OCI-LY7 (cell line): ENCODE data around the gene TOX4. TPM values are rescaled to one million over a fixed set of nuclear protein-coding genes. Genes with fewer than 3 reads are reported as not detected.

Source experiments
- BruUV-seq: library from RNA; stranded (reverse); fragments of 400-500 nt; replicated peaks from 2 replicates; lab custom pipeline; 2021; lab: Mats Ljungman, UMichigan
- CTCF ChIA-PET: fragments of 300-600 bp; sonication (Branson Sonifier 250); formaldehyde crosslinking; loops from one replicate; lab custom pipeline; 2022; ENCODE audit warnings: antibody characterized with exemption; ENCODE audit not compliant: unreplicated experiment; lab: Charles Lee
- POLR2A ChIA-PET: fragments of 300-600 bp; sonication (Branson Sonifier 250); formaldehyde crosslinking; loops from one replicate; lab custom pipeline; 2022; ENCODE audit warnings: antibody characterized with exemption; lab: Charles Lee
- DNase-seq: peaks from one replicate; pipeline ENCODE4 v3.0.0-alpha.2; 2015; ENCODE audit warnings: low spot score
- H2AFZ ChIP-seq: fragments of 200-600 bp; sonication (generic), shearing (Covaris generic); 2 replicates; pipeline ENCODE4 v1.6.1; 2014; ENCODE audit warnings: mild to moderate bottlenecking, antibody characterized with exemption, low read length, moderate library complexity
- H3K27ac ChIP-seq: fragments of 200-600 bp; sonication (generic); 2 replicates; pipeline ENCODE4 v1.5.1; 2014; ENCODE audit warnings: mixed run types, low read depth, mild to moderate bottlenecking, moderate library complexity, low read length, inconsistent platforms; ENCODE audit not compliant: poor library complexity, severe bottlenecking
- H3K36me3 ChIP-seq: fragments of 200-600 bp; sonication (generic); 2 replicates; pipeline ENCODE4 v1.6.1; 2014; ENCODE audit warnings: mild to moderate bottlenecking, antibody characterized with exemption, low read length, moderate library complexity, mixed read lengths; ENCODE audit not compliant: insufficient read depth
- H3K4me1 ChIP-seq: fragments of 200-600 bp; sonication (generic); 2 replicates; pipeline ENCODE4 v1.5.1; 2014; ENCODE audit warnings: mild to moderate bottlenecking, low read length; ENCODE audit not compliant: insufficient read depth, poor library complexity, severe bottlenecking
- H3K4me2 ChIP-seq: fragments of 200-600 bp; sonication (generic); 2 replicates; pipeline ENCODE4 v1.6.1; 2014; ENCODE audit warnings: mild to moderate bottlenecking, low read length
- H3K4me3 ChIP-seq: fragments of 200-600 bp; sonication (generic); 2 replicates; pipeline ENCODE4 v1.5.1; 2014; ENCODE audit warnings: mild to moderate bottlenecking, low read depth, low read length; ENCODE audit not compliant: poor library complexity, severe bottlenecking
- H3K79me2 ChIP-seq: fragments of 200-600 bp; sonication (generic); 2 replicates; pipeline ENCODE4 v1.6.1; 2016; ENCODE audit warnings: low read depth, mild to moderate bottlenecking, low read length, moderate library complexity, mixed read lengths; ENCODE audit not compliant: insufficient read depth
- H3K9me2 ChIP-seq: fragments of 200-600 bp; sonication (generic); 2 replicates; pipeline ENCODE4 v1.6.1; 2016; ENCODE audit warnings: mild to moderate bottlenecking, low read length, mixed read lengths; ENCODE audit not compliant: insufficient read depth
- H3K9me3 ChIP-seq: fragments of 200-600 bp; sonication (generic); 2 replicates; pipeline ENCODE4 v1.6.1; 2014; ENCODE audit warnings: mild to moderate bottlenecking, mixed run types, low read length, mixed read lengths
- H4K20me1 ChIP-seq: fragments of 200-600 bp; sonication (generic); 2 replicates; pipeline ENCODE4 v1.6.1; 2014; ENCODE audit warnings: mild to moderate bottlenecking, antibody characterized with exemption, low read length, moderate library complexity, mixed read lengths; ENCODE audit not compliant: insufficient read depth
- EZH2phosphoT487 ChIP-seq: fragments of 200-600 bp; sonication (generic); IDR thresholded peaks from 2 replicates; pipeline ENCODE4 v1.6.1; 2018; ENCODE audit warnings: low read depth, borderline replicate concordance, mild to moderate bottlenecking, mixed run types, antibody characterized with exemption, low read length, moderate library complexity, mixed read lengths
- intact Hi-C: fragments of 100-400 bp; cut with micrococcal nuclease; formaldehyde crosslinking; loops from one replicate; pipeline ENCODE4 v1.10.0; 2022; ENCODE audit not compliant: unreplicated experiment
- total RNA-seq, 2 experiments: library from RNA; depleted of rRNA in 1 of 2; stranded (reverse); fragments of >200 nt in 1 of 2; shearing (Covaris generic) in 1 of 2; gene quantifications; 2 replicates each; pipeline ENCODE4 v1.2.3, GENCODE V29; 2014 to 2022
- TF ChIP-seq, protein P1 (sequence below): fragments of 200-600 bp; sonication (generic); conservative IDR thresholded peaks from 2 replicates; pipeline ENCODE4 v1.5.1; 2014; ENCODE audit warnings: mild to moderate bottlenecking, antibody characterized with exemption, low read length, moderate library complexity, mixed read lengths

TOX4 gene
- total RNA-seq, 2 experiments from 2014 or later = 26.1 to 65.4 TPM

DNA sequence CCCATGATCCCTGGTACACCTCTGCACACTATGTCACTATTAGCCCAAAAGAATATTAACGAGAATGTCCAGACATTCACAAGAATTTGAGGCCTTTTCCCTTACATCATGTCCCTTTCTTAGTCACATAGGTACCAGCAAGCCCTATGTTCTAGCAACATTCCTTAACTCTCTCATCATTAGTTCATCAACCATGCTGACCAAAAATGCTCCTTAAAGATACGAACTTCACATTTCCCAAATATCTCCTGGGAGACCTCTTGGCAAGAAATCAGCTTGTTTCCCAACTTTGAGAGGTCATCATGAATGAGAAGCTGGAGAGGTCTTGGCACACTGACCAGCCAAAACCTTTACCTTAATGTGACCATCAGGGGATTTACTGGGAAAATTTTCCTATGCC, 44.5 kb downstream of the TOX4 start:
- Histone ChIP-seq H3K4me2 (no peak overlapping the region), H2AFZ (no peak overlapping the region), H4K20me1 (no peaks in the 10 kb centered on the region), H3K36me3 (no peaks in the 10 kb centered on the region), H3K9me2 (no peaks in the 10 kb centered on the region), H3K4me1 (peaks cover 10% of the 10 kb centered on the region), H3K9me3 (no peaks in the 10 kb centered on the region), H3K27ac (no peak overlapping the region), H3K79me2 (no peaks in the 10 kb centered on the region), H3K4me3 (no peak overlapping the region)
- no peak for DNase-seq
- intact Hi-C loops = no loop called here
- BruUV-seq = TSS peak; percentile 36
- POLR2A ChIA-PET = interaction anchor here (1.2 kb wide), 1 partner anchor 13 kb away, joined by 3 read pairs; no protein-coding TSS in a partner anchor
- no peak for TF ChIP-seq EZH2phosphoT487
- TF ChIP-seq, protein P1, sequence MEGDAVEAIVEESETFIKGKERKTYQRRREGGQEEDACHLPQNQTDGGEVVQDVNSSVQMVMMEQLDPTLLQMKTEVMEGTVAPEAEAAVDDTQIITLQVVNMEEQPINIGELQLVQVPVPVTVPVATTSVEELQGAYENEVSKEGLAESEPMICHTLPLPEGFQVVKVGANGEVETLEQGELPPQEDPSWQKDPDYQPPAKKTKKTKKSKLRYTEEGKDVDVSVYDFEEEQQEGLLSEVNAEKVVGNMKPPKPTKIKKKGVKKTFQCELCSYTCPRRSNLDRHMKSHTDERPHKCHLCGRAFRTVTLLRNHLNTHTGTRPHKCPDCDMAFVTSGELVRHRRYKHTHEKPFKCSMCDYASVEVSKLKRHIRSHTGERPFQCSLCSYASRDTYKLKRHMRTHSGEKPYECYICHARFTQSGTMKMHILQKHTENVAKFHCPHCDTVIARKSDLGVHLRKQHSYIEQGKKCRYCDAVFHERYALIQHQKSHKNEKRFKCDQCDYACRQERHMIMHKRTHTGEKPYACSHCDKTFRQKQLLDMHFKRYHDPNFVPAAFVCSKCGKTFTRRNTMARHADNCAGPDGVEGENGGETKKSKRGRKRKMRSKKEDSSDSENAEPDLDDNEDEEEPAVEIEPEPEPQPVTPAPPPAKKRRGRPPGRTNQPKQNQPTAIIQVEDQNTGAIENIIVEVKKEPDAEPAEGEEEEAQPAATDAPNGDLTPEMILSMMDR = no peak
- CTCF ChIA-PET = no interaction called here

DNA sequence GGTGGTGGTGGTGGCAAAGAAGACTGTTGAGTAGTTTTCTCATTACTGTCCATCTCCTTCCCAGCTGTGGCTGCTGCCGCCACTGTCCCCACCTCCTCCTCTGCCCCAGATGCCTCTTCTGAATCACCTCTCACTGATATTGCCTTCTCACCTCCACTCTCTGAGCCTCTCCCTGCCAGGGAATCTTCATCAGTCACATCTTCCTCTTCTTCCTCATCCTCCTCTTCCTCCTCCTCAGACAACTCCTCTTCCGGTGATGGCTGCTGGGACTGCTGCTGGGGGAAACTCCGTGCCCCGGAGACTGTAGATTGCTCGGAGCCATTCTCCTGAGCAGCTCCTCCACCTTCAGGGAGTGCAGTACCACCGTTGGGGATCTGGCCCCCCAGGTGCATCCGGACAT, 46.2 kb downstream of the TOX4 start:
- Histone ChIP-seq H4K20me1 (no peaks in the 10 kb centered on the region), H3K4me1 (peaks cover 27% of the 10 kb centered on the region), H3K9me2 (no peaks in the 10 kb centered on the region), H3K4me3 (no peak overlapping the region), H3K79me2 (no peaks in the 10 kb centered on the region), H3K4me2 (no peak overlapping the region), H3K36me3 (no peaks in the 10 kb centered on the region), H3K9me3 (no peaks in the 10 kb centered on the region), H3K27ac (no peak overlapping the region), H2AFZ (no peak overlapping the region)
- intact Hi-C loops = no loop called here
- DNase-seq = no peak
- BruUV-seq = no TSS peak
- ChIA-PET CTCF (no interaction called here), POLR2A (interaction anchor here (1.3 kb wide), 1 partner anchor 9 kb away, joined by 4 read pairs; no protein-coding TSS in a partner anchor)
- TF ChIP-seq, protein P1 = no peak
- no peak for TF ChIP-seq EZH2phosphoT487
